Sigmoid colon (tissue), 7 donors: ENCODE data around the gene UQCC5. TPM values are rescaled to one million over a fixed set of nuclear protein-coding genes. Genes with fewer than 3 reads are reported as not detected.

Source experiments
- DNase-seq: peaks from one replicate; pipeline ENCODE4 v3.0.0-alpha.2; 2019
- H3K27ac ChIP-seq, 4 donors: fragments of 200-600 bp; sonication (generic); one replicate each; pipeline ENCODE4 v1.5.1; 2016 to 2019; ENCODE audit warnings: mild to moderate bottlenecking in 1 of 4
- H3K27me3 ChIP-seq, 3 donors: fragments of 200-600 bp; sonication (generic); one replicate each; pipeline ENCODE4 v1.5.1; 2019; ENCODE audit warnings: mild to moderate bottlenecking in 1 of 3
- H3K36me3 ChIP-seq, 4 donors: fragments of 200-600 bp; sonication (generic); one replicate each; pipeline ENCODE4 v1.5.1; 2016 to 2019
- H3K4me1 ChIP-seq, 4 donors: fragments of 200-600 bp; sonication (generic); one replicate each; pipeline ENCODE4 v1.5.1; 2017 to 2019
- H3K4me3 ChIP-seq, 4 donors: fragments of 200-600 bp; sonication (generic); one replicate each; pipeline ENCODE4 v1.5.1; 2017 to 2019; ENCODE audit warnings: mild to moderate bottlenecking in 2 of 4, moderate library complexity in 1 of 4
- H3K9me3 ChIP-seq, 4 donors: fragments of 200-600 bp in 3 of 4; sonication (generic) in 3 of 4; one replicate each; pipeline versions ENCODE4 v1.5.1 to v1.6.1; 2013 to 2019
- CTCF ChIP-seq, 4 experiments: fragments of 450-650 bp in 3 of 4; fragments of 200-600 bp in 1 of 4; IDR thresholded peaks; one replicate each; pipeline ENCODE4 v1.5.1; 2016 to 2019; ENCODE audit warnings: antibody characterized with exemption in 4 of 4, mild to moderate bottlenecking in 3 of 4, moderate library complexity in 2 of 4
- EP300 ChIP-seq, 4 donors: sonication (generic); formaldehyde crosslinking; IDR thresholded peaks; one replicate each; pipeline ENCODE4 v1.6.1; 2017; ENCODE audit warnings: antibody characterized with exemption in 4 of 4
- POLR2A ChIP-seq, 2 donors: fragments of 450-650 bp; IDR thresholded peaks; one replicate each; pipeline ENCODE4 v1.6.1; 2016; ENCODE audit warnings: antibody characterized with exemption in 2 of 2, mild to moderate bottlenecking in 2 of 2, moderate library complexity in 2 of 2
- POLR2AphosphoS5 ChIP-seq, 4 donors: sonication (generic); formaldehyde crosslinking; IDR thresholded peaks; one replicate each; pipeline ENCODE4 v1.6.1; 2017; ENCODE audit warnings: antibody characterized with exemption in 4 of 4
- WGBS, 2 donors: extraction: QIAGEN DNeasy Blood & Tissue Kit; methylation state at CpG; one replicate each; pipeline ENCODE4 v1.1.7; 2013; 5-methylcytosine and 5-hydroxymethylcytosine counted together
- intact Hi-C: fragments of 100-400 bp; cut with DNase I; formaldehyde crosslinking; loops from one replicate; pipeline ENCODE4 v1.15.1; 2023
- polyA plus RNA-seq, 3 donors: library from polyadenylated mRNA; stranded (reverse); fragments of 200-250 nt; gene quantifications; one replicate each; pipeline ENCODE4 v1.2.3, GENCODE V29; 2013
- total RNA-seq, 4 donors: library from RNA; depleted of rRNA; stranded (reverse); fragments of >200 nt; gene quantifications; one replicate each; pipeline ENCODE4 v1.1.0, GENCODE V29; 2016
- donor health status: healthy with polysubstance abuse.
- donor health status: Bipolar disorder and iron deficiency.
- donor health status: healthy.

UQCC5 gene
- total and polyA plus RNA-seq, 7 donors: 0.54 to 15.6 (median 2.9) TPM

GRCh38 chr3:52546111-52546901 lies 9.9 kb downstream of the UQCC5 start:
- H3K27me3 ChIP-seq: no peaks in the 10 kb centered on the region
- 28 to 68% methylated on average over 3 of the region's 3 CpGs for WGBS, 2 donors
- no peak for DNase-seq
- H3K4me1 ChIP-seq: no peaks in the 10 kb centered on the region
- no peak for TF ChIP-seq POLR2A (IDR thresholded peaks at IDR 0.05)
- intact Hi-C loops: no loop called here
- H3K9me3 ChIP-seq: no peaks in the 10 kb centered on the region
- no peak overlapping the region for H3K27ac ChIP-seq
- H3K36me3 ChIP-seq: peaks cover 0 to 73% (median 22%) of the 10 kb centered on the region in 4 donors
- no peak overlapping the region for H3K4me3 ChIP-seq

- no peak overlapping the region for H3K27ac ChIP-seq
- WGBS, 2 donors: 29 to 68% methylated on average over 2 of the region's 2 CpGs
- TF ChIP-seq CTCF (IDR thresholded peaks at IDR 0.05) (no peak), POLR2AphosphoS5 (IDR thresholded peaks at IDR 0.05) (no peak), POLR2A (IDR thresholded peaks at IDR 0.05) (no peak), EP300 (IDR thresholded peaks at IDR 0.05) (no peak)
- intact Hi-C loops: no loop called here
- H3K4me3 ChIP-seq: no peak overlapping the region
- DNase-seq: no peak
- no peaks in the 10 kb centered on the region for H3K4me1 ChIP-seq
- no peaks in the 10 kb centered on the region for H3K9me3 ChIP-seq
- H3K27me3 ChIP-seq: no peaks in the 10 kb centered on the region
- peaks cover 0 to 75% (median 28%) of the 10 kb centered on the region in 4 donors for H3K36me3 ChIP-seq
Observed at GRCh38 chr3:52547143-52547542, 10.7 kb downstream of the UQCC5 start.

GRCh38 chr3:52551118-52551517 lies 14.7 kb downstream of the UQCC5 start:
- Histone ChIP-seq H3K36me3 (peaks cover 0 to 88% (median 37%) of the 10 kb centered on the region in 4 donors), H3K9me3 (no peaks in the 10 kb centered on the region), H3K4me3 (no peak overlapping the region), H3K4me1 (no peaks in the 10 kb centered on the region), H3K27ac (no peak overlapping the region), H3K27me3 (no peaks in the 10 kb centered on the region)
- TF ChIP-seq POLR2A (IDR thresholded peaks at IDR 0.05): no peak
- TF ChIP-seq EP300 (IDR thresholded peaks at IDR 0.05): no peak
- no peak for TF ChIP-seq CTCF (IDR thresholded peaks at IDR 0.05)
- TF ChIP-seq POLR2AphosphoS5 (IDR thresholded peaks at IDR 0.05): no peak
- intact Hi-C loops: no loop called here
- no peak for DNase-seq

GRCh38 chr3:52552089-52552488 lies 15.7 kb downstream of the UQCC5 start:
- Histone ChIP-seq H3K27me3 (no peaks in the 10 kb centered on the region), H3K27ac (no peak overlapping the region), H3K4me3 (no peak overlapping the region), H3K36me3 (peaks cover 0 to 81% (median 37%) of the 10 kb centered on the region in 4 donors), H3K4me1 (peaks cover 0 to 5% (median 0%) of the 10 kb centered on the region in 4 donors), H3K9me3 (no peaks in the 10 kb centered on the region)
- WGBS, 2 donors: 74 to 81% methylated on average over 3 of the region's 3 CpGs
- no peak for TF ChIP-seq EP300 (IDR thresholded peaks at IDR 0.05)
- TF ChIP-seq CTCF (IDR thresholded peaks at IDR 0.05): no peak
- no peak for TF ChIP-seq POLR2A (IDR thresholded peaks at IDR 0.05)
- no peak for TF ChIP-seq POLR2AphosphoS5 (IDR thresholded peaks at IDR 0.05)
- intact Hi-C loops: no loop called here
- DNase-seq: no peak

GRCh38 chr3:52554026-52554755 lies 17.8 kb downstream of the UQCC5 start:
- TF ChIP-seq POLR2A (IDR thresholded peaks at IDR 0.05) (no peak), POLR2AphosphoS5 (IDR thresholded peaks at IDR 0.05) (no peak), EP300 (IDR thresholded peaks at IDR 0.05) (no peak), CTCF (IDR thresholded peaks at IDR 0.05) (no peak)
- H3K4me3 ChIP-seq: no peak overlapping the region
- no peaks in the 10 kb centered on the region for H3K9me3 ChIP-seq
- H3K27me3 ChIP-seq: no peaks in the 10 kb centered on the region
- 86 to 91% methylated on average over 5 of the region's 5 CpGs for WGBS, 2 donors
- H3K4me1 ChIP-seq: peaks cover 0 to 15% (median 11%) of the 10 kb centered on the region in 4 donors
- intact Hi-C loops: no loop called here
- peaks cover 0 to 73% (median 37%) of the 10 kb centered on the region in 4 donors for H3K36me3 ChIP-seq
- DNase-seq: no peak
- H3K27ac ChIP-seq: no peak overlapping the region
